CD4-positive, alpha-beta T cell (primary cell): ENCODE measurements around the gene ARMC9. TPM values are rescaled to one million over a fixed set of nuclear protein-coding genes. Genes with fewer than 3 reads are reported as not detected.

Experiments used
- ATAC-seq: fragments of 200-7000 bp; cut with Tn5 transposase; one replicate; pipeline ENCODE4 v1.10.0; 2022; ENCODE audit warnings: mild to moderate bottlenecking; ENCODE audit not compliant: poor library complexity
- CTCF ChIA-PET: fragments of 350-600 bp; sonication (Branson Sonifier 250); formaldehyde crosslinking; loops from one replicate; lab custom pipeline; 2021; ENCODE audit warnings: antibody characterized with exemption, inconsistent platforms; lab: Charles Lee
- POLR2A ChIA-PET: fragments of 350-600 bp; sonication (Branson Sonifier 250); formaldehyde crosslinking; loops from one replicate; lab custom pipeline; 2021; ENCODE audit warnings: antibody characterized with exemption, inconsistent platforms; lab: Charles Lee
- DNase-seq, 14 experiments: peaks; one replicate each; pipeline ENCODE4 v3.0.0-alpha.2; 2013 to 2020; ENCODE audit warnings: mixed read lengths in 2 of 14
- H3K27ac ChIP-seq, 2 donors: one replicate each; pipeline versions ENCODE4 v1.5.1 to v1.7.0; 2013; ENCODE audit warnings: low read length in 2 of 2, low read depth in 1 of 2, mild to moderate bottlenecking in 1 of 2
- H3K27me3 ChIP-seq, 2 experiments: 1 replicate in 1 of 2; 2 replicates in 1 of 2; pipeline versions ENCODE4 v1.6.1 to v1.7.0; 2013; ENCODE audit warnings: low read length in 2 of 2, control low read depth in 1 of 2, mild to moderate bottlenecking in 1 of 2, moderate library complexity in 1 of 2; ENCODE audit not compliant: insufficient read depth in 2 of 2, control insufficient read depth in 1 of 2
- H3K36me3 ChIP-seq: one replicate; pipeline ENCODE4 v1.6.1; 2013; ENCODE audit warnings: low read length, control low read depth; ENCODE audit not compliant: insufficient read depth
- H3K4me1 ChIP-seq: one replicate; pipeline ENCODE4 v1.6.1; 2013; ENCODE audit warnings: low read length, control low read depth; ENCODE audit not compliant: insufficient read depth
- H3K4me3 ChIP-seq: one replicate; pipeline ENCODE4 v1.5.1; 2013; ENCODE audit warnings: mild to moderate bottlenecking, low read length, moderate library complexity
- H3K9me3 ChIP-seq, 2 experiments: 1 replicate in 1 of 2; 2 replicates in 1 of 2; pipeline versions ENCODE4 v1.6.1 to v1.7.0; 2013; ENCODE audit warnings: low read length in 2 of 2, mild to moderate bottlenecking in 2 of 2, control low read depth in 1 of 2, moderate library complexity in 1 of 2; ENCODE audit not compliant: control insufficient read depth in 1 of 2, insufficient read depth in 1 of 2
- H3K27ac Mint-ChIP-seq: one replicate; pipeline ENCODE4 v1.8.0; 2020; ENCODE audit warnings: mixed read lengths
- H3K27me3 Mint-ChIP-seq: one replicate; pipeline ENCODE4 v1.8.0; 2021; ENCODE audit warnings: mixed read lengths
- H3K36me3 Mint-ChIP-seq: one replicate; pipeline ENCODE4 v1.8.0; 2021; ENCODE audit warnings: low read depth, mixed read lengths
- H3K4me1 Mint-ChIP-seq: one replicate; pipeline ENCODE4 v1.8.0; 2021; ENCODE audit warnings: low read depth, mixed read lengths
- H3K4me3 Mint-ChIP-seq: one replicate; pipeline ENCODE4 v1.8.0; 2020; ENCODE audit warnings: mild to moderate bottlenecking, mixed read lengths
- H3K9me3 Mint-ChIP-seq: one replicate; pipeline ENCODE4 v1.8.0; 2020; ENCODE audit warnings: mixed read lengths
- intact Hi-C, 2 experiments: fragments of 100-400 bp; cut with DNase I in 1 of 2; cut with micrococcal nuclease in 1 of 2; formaldehyde crosslinking; loops; one replicate each; pipeline versions ENCODE4 v1.15.1 to v1.9.0; 2023 to 2025; cut with DNase I, micrococcal nuclease
- total RNA-seq, 174 experiments: library from RNA in 2 of 174; stranded (reverse) in 2 of 174; gene quantifications; one replicate each; pipeline ENCODE4 v1.2.3 and lab custom pipeline; 2021 to 2026
- TF ChIP-seq, protein P1 (sequence below): fragments of 200-600 bp; IDR thresholded peaks from one replicate; pipeline ENCODE4 v1.8.0; 2022; ENCODE audit warnings: antibody characterized with exemption, mild to moderate bottlenecking

ARMC9 gene
- total RNA-seq, 2 experiments from 2014 or later: 0.16 to 0.42 TPM

DNA sequence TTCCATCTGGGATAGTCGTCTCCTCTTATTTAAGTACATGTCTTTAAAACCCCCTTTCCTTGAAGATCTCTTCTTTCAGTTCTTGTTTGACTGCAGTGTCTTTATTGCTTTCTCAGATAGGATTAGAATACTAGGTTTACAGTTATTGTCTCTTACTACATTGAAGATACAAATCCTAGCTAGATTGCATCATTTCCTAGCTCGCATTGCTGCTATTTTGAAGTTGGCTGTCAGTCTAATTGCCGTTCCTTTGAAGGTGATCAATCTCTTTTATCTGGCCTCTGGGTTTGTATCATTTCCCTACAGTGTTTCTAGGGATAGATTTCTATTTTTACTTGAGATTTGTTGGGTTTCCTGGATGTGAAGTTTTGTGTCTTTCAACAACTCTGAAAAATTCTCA, 20.9 kb downstream of the ARMC9 start:
- no peaks in the 10 kb centered on the region for H3K4me1 Mint-ChIP-seq

DNA sequence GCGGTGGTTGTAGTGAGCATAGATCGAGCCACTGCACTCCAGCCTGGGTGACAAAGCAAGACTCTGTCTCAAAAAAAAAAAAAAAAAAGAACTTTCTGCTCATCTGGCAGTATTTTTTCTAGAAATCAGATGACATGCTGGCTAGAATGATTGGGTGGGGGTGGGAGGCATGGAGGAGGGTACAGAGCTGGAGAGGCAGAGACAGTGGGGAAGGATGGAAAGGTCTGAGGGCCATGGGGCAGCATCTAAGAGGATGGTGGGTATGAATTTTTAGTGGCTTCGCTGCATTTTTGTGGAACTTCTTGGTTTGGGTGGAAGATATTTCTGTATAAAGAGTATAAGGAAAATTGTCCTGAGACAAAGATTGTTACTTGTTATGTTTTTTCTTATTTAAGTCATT, 23.3 kb downstream of the ARMC9 start:
- Histone ChIP-seq H3K27me3 (no peaks in the 10 kb centered on the region), H3K4me1 (no peaks in the 10 kb centered on the region), H3K4me3 (no peak overlapping the region), H3K9me3 (no peaks in the 10 kb centered on the region), H3K36me3 (no peaks in the 10 kb centered on the region), H3K27ac (no peak overlapping the region)
- no peak for ATAC-seq
- Mint-ChIP-seq H3K27ac (no peak overlapping the region), H3K9me3 (no peaks in the 10 kb centered on the region), H3K27me3 (no peaks in the 10 kb centered on the region), H3K4me1 (no peaks in the 10 kb centered on the region), H3K4me3 (no peak overlapping the region), H3K36me3 (no peaks in the 10 kb centered on the region)
- no peak for DNase-seq
- intact Hi-C loops: no loop called here
- ChIA-PET CTCF (no interaction called here), POLR2A (no interaction called here)
- TF ChIP-seq, protein P1, sequence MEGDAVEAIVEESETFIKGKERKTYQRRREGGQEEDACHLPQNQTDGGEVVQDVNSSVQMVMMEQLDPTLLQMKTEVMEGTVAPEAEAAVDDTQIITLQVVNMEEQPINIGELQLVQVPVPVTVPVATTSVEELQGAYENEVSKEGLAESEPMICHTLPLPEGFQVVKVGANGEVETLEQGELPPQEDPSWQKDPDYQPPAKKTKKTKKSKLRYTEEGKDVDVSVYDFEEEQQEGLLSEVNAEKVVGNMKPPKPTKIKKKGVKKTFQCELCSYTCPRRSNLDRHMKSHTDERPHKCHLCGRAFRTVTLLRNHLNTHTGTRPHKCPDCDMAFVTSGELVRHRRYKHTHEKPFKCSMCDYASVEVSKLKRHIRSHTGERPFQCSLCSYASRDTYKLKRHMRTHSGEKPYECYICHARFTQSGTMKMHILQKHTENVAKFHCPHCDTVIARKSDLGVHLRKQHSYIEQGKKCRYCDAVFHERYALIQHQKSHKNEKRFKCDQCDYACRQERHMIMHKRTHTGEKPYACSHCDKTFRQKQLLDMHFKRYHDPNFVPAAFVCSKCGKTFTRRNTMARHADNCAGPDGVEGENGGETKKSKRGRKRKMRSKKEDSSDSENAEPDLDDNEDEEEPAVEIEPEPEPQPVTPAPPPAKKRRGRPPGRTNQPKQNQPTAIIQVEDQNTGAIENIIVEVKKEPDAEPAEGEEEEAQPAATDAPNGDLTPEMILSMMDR: no peak

More for the DNA sequence above, 20.9 kb downstream of the ARMC9 start:
- Mint-ChIP-seq H3K4me3 (no peak overlapping the region), H3K36me3 (no peaks in the 10 kb centered on the region), H3K27me3 (no peaks in the 10 kb centered on the region), H3K9me3 (no peaks in the 10 kb centered on the region), H3K27ac (no peak overlapping the region)
- Histone ChIP-seq H3K4me3 (no peak overlapping the region), H3K27ac (no peak overlapping the region), H3K9me3 (no peaks in the 10 kb centered on the region), H3K4me1 (no peaks in the 10 kb centered on the region), H3K27me3 (no peaks in the 10 kb centered on the region), H3K36me3 (no peaks in the 10 kb centered on the region)
- CTCF ChIA-PET: no interaction called here
- TF ChIP-seq, protein P1: no peak
- DNase-seq: no peak
- intact Hi-C loops: no loop called here
- ATAC-seq: no peak
- POLR2A ChIA-PET: no interaction called here

DNA sequence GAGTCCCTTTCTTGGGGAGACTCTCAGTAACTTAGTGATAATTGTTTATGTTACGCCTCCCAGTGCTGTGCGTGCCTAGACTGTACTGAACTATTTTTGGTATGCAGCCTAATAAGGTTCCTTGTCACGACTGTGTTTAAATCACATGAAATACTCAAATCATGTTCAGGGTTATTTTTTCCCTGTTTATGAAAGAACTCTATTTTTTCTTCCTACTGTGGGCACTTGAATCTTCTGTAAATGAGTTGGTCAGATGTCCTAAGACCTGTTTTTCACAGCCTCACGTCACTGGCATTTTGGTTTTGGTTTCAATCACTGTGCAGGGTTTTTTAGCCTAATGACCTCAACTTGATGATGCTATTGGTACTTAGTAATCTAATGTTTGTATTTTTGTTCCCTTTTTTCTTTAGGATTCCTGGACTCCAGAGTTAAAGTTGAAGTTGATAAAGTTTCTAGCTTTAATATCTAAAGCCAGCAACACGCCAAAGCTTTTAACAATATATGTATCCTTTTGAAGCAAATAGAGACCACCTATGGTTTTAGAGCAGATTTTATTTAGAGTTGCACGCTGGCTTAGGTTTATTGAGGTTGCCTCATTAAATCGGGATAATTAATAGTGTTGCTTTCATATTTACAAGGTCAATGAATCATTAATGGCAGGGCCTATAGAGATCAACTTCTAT, 24.0 kb downstream of the ARMC9 start:
- Mint-ChIP-seq H3K36me3 (no peaks in the 10 kb centered on the region), H3K4me1 (no peaks in the 10 kb centered on the region), H3K9me3 (no peaks in the 10 kb centered on the region), H3K27me3 (no peaks in the 10 kb centered on the region), H3K27ac (no peak overlapping the region), H3K4me3 (no peak overlapping the region)
- CTCF ChIA-PET: no interaction called here
- Histone ChIP-seq H3K36me3 (no peaks in the 10 kb centered on the region), H3K4me1 (no peaks in the 10 kb centered on the region), H3K9me3 (no peaks in the 10 kb centered on the region), H3K27ac (no peak overlapping the region), H3K27me3 (no peaks in the 10 kb centered on the region), H3K4me3 (no peak overlapping the region)
- TF ChIP-seq, protein P1: no peak
- intact Hi-C loops: no loop called here
- no peak for DNase-seq
- POLR2A ChIA-PET: no interaction called here
- ATAC-seq: no peak
